SU-DHL-6 (cell line): Measurements from ENCODE around the gene ZNF10.

ENCODE experiments used
- H2AFZ ChIP-seq: fragments of 200-600 bp; sonication (generic); 2 replicates; pipeline ENCODE4 v1.6.1; 2014; ENCODE audit warnings: low read depth, mild to moderate bottlenecking, moderate library complexity, mixed read lengths, antibody characterized with exemption, low read length; ENCODE audit not compliant: severe bottlenecking
- H3F3A ChIP-seq: fragments of 200-600 bp; shearing (Covaris generic); 2 replicates; pipeline ENCODE4 v1.6.0; 2016; ENCODE audit warnings: antibody characterized with exemption, mild to moderate bottlenecking; ENCODE audit not compliant: insufficient read depth
- H3K27ac ChIP-seq: fragments of 200-600 bp; sonication (generic); 2 replicates; pipeline ENCODE4 v1.5.1; 2016; ENCODE audit warnings: low read depth, mild to moderate bottlenecking, low read length, moderate library complexity, mixed read lengths
- H3K27me3 ChIP-seq: fragments of 200-600 bp; sonication (generic), shearing (Covaris generic); 2 replicates; pipeline ENCODE4 v1.6.0; 2014; ENCODE audit warnings: mild to moderate bottlenecking, low read length
- H3K36me3 ChIP-seq: fragments of 200-600 bp; sonication (generic); 2 replicates; pipeline ENCODE4 v1.6.1; 2014; ENCODE audit warnings: mild to moderate bottlenecking, low read length, mixed read lengths
- H3K4me2 ChIP-seq: fragments of 300-600, 200-600 bp; shearing (Covaris generic), sonication (generic); 2 replicates; pipeline ENCODE4 v1.6.0; 2014; ENCODE audit warnings: low read length, low read depth, mild to moderate bottlenecking; ENCODE audit not compliant: poor library complexity, severe bottlenecking
- H3K4me3 ChIP-seq: fragments of 200-600 bp; sonication (generic); 2 replicates; pipeline ENCODE4 v1.5.1; 2014; ENCODE audit warnings: antibody characterized with exemption, low read length, mild to moderate bottlenecking, mixed read lengths; ENCODE audit not compliant: insufficient read depth, poor library complexity, severe bottlenecking
- H3K79me2 ChIP-seq: fragments of 200-600 bp; sonication (generic); 2 replicates; pipeline ENCODE4 v1.6.1; 2014; ENCODE audit warnings: mild to moderate bottlenecking, low read length, moderate library complexity; ENCODE audit not compliant: insufficient read depth
- H3K9ac ChIP-seq: fragments of 200-600 bp; sonication (generic); 2 replicates; pipeline ENCODE4 v1.7.0; 2014; ENCODE audit warnings: mild to moderate bottlenecking, low read length
- H3K9me2 ChIP-seq: fragments of 200-600 bp; sonication (generic); replicated peaks from 2 replicates; pipeline ENCODE4 v1.6.1; 2014; ENCODE audit warnings: low read length; ENCODE audit not compliant: insufficient read depth
- H3K9me3 ChIP-seq: fragments of 200-600 bp; sonication (generic); 2 replicates; pipeline ENCODE4 v1.6.1; 2014; ENCODE audit warnings: low read length, mixed read lengths; ENCODE audit not compliant: insufficient read depth
- H4K20me1 ChIP-seq: fragments of 200-600 bp; sonication (generic); 2 replicates; pipeline ENCODE4 v1.6.1; 2014; ENCODE audit warnings: low read depth, mild to moderate bottlenecking, antibody characterized with exemption, low read length, moderate library complexity, mixed read lengths
- CTCF ChIP-seq: fragments of 200-600 bp; sonication (generic); IDR thresholded peaks from one replicate; pipeline ENCODE4 v1.5.1; 2017; ENCODE audit warnings: antibody characterized with exemption, mild to moderate bottlenecking, low read length, moderate library complexity; ENCODE audit not compliant: insufficient read depth, poor library complexity, severe bottlenecking
- EZH2phosphoT487 ChIP-seq: fragments of 200-600 bp; sonication (generic), shearing (Covaris generic); conservative IDR thresholded peaks from 2 replicates; pipeline ENCODE4 v1.6.1; 2018; ENCODE audit warnings: mild to moderate bottlenecking, antibody characterized with exemption, low read length, moderate library complexity, mixed read lengths

ZNF10 gene

DNA sequence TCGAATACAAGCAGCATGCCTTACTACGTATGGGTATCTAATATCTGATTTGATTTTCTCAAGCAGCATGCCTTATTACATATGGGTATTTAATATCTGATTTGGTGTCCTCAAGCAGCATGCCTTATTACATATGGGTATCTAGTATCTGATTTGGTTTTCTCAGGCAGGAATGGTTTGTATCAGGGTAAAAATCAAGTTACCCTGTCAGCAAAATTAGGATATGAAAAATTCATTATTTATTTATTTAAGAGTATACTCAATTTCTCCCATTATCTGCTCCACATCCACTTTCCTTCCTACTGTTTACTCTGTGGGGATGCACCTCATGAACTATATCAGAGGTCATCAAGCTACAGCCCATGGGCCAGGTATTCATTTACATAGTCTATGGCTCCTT lies 22.3 kb upstream of the ZNF10 start:
- H3K4me2 ChIP-seq, result no peak overlapping the region
- H3K27me3 ChIP-seq, result no peaks in the 10 kb centered on the region
- H3K4me3 ChIP-seq, result no peak overlapping the region
- H3K36me3 ChIP-seq, result peaks cover 44% of the 10 kb centered on the region
- H2AFZ ChIP-seq, result no peak overlapping the region
- H3K9ac ChIP-seq, result no peak overlapping the region
- no peaks in the 10 kb centered on the region for H4K20me1 ChIP-seq
- H3K79me2 ChIP-seq, result no peaks in the 10 kb centered on the region
- H3F3A ChIP-seq, result no peaks in the 10 kb centered on the region
- no peak for TF ChIP-seq CTCF
- TF ChIP-seq EZH2phosphoT487, result no peak
- H3K27ac ChIP-seq, result no peak overlapping the region
- H3K9me3 ChIP-seq, result peaks cover 74% of the 10 kb centered on the region
- H3K9me2 ChIP-seq, result no peaks in the 10 kb centered on the region

- no peak overlapping the region for H3K4me3 ChIP-seq
- peaks cover 40% of the 10 kb centered on the region for H3K36me3 ChIP-seq
- H3K9me3 ChIP-seq, result peaks cover 86% of the 10 kb centered on the region
- no peaks in the 10 kb centered on the region for H3K9me2 ChIP-seq
- H3K9ac ChIP-seq, result no peak overlapping the region
- H3F3A ChIP-seq, result no peaks in the 10 kb centered on the region
- no peak overlapping the region for H3K4me2 ChIP-seq
- H3K27ac ChIP-seq, result no peak overlapping the region
- TF ChIP-seq CTCF, result no peak
- no peak for TF ChIP-seq EZH2phosphoT487
- no peaks in the 10 kb centered on the region for H4K20me1 ChIP-seq
- H3K27me3 ChIP-seq, result no peaks in the 10 kb centered on the region
- H2AFZ ChIP-seq, result no peak overlapping the region
- H3K79me2 ChIP-seq, result peaks cover 3% of the 10 kb centered on the region; the same call in 1 of the 2 replicates
These were observed 9.8 kb upstream of the ZNF10 start for GRCh38 chr12:133120385-133121191.

GRCh38 chr12:133124674-133125073 lies 5.8 kb upstream of the ZNF10 start:
- Histone ChIP-seq H3K9me3 (peaks cover 78% of the 10 kb centered on the region), H3K79me2 (peaks cover 21% of the 10 kb centered on the region), H3K36me3 (peaks cover 58% of the 10 kb centered on the region)

More at GRCh38 chr12:133124674-133125073, 5.8 kb upstream of the ZNF10 start:
- TF ChIP-seq EZH2phosphoT487 (no peak), CTCF (no peak)
- Histone ChIP-seq H3K9me2 (no peaks in the 10 kb centered on the region), H4K20me1 (no peaks in the 10 kb centered on the region), H3K27me3 (no peaks in the 10 kb centered on the region), H3F3A (0 out of 2 replicates have a peak, but pooled peaks cover 2% of the 10 kb centered on the region), H3K4me2 (no peak overlapping the region), H3K4me3 (no peak overlapping the region), H3K27ac (no peak overlapping the region), H3K9ac (no peak overlapping the region), H2AFZ (no peak overlapping the region)
